ENCODE results near the gene ZNF778.

ZNF778 gene

DNA sequence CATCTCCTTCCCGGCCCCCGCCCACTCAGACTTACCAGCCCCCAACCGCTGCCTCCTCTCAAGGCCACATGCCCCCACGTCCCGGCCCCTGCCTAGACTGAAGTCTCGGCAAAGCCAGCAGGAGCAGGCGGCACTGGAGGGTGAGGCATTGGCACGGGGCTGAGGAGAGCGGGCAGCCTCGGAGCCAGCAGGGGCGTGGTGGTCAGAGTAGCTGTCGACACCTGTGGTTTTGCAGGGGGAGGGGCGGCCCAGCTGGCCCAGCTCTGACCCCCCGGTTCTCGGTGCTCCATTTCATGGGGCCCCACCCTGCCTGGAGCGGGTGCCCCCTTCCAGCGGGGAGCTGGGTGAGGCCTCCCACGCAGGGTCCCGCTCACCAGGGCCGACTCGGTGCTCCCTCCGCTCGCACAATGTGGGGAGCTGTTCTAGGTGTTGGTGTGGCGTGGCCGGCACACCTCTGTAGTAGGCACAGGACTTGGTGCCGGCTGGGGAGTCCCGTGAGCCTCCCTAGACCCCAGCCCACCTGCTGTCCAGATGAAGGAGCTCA is 41.3 kb upstream of the ZNF778 start:
- H3K4me3 ChIP-seq (ENCODE audit: control insufficient read depth, low read depth, low read length): no peak overlapping the region
- DNase-seq (ENCODE audit: low read depth): no peak
- TF ChIP-seq CTCF (IDR thresholded peaks at IDR 0.05; ENCODE audit: control insufficient read depth, insufficient read depth, low read depth, low read length, missing control alignments): no peak

DNA sequence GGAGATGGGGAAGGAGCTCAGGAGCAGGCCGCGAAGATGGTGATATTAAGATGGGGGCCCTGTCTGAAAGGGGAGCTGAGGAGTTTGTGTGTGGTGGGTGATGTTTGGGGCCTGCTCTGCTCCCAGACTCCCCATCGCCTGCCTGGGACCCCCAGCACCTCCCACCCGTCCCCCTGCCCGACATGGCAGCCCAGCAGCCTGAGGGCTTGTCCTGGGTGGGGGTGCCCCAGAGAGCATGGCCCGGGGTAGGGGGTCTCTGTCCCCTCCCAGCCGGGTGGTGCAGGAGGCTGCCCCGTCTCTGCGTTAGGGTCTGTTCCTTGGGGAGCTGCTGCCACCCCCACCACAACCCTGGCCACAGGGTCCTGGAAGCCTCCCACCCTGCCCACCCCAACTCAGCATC is 40.8 kb upstream of the ZNF778 start:
- no peak overlapping the region for H3K4me3 ChIP-seq (ENCODE audit: control insufficient read depth, low read depth, low read length)
- no peak for TF ChIP-seq CTCF (IDR thresholded peaks at IDR 0.05; ENCODE audit: control insufficient read depth, insufficient read depth, low read depth, low read length, missing control alignments)

DNA sequence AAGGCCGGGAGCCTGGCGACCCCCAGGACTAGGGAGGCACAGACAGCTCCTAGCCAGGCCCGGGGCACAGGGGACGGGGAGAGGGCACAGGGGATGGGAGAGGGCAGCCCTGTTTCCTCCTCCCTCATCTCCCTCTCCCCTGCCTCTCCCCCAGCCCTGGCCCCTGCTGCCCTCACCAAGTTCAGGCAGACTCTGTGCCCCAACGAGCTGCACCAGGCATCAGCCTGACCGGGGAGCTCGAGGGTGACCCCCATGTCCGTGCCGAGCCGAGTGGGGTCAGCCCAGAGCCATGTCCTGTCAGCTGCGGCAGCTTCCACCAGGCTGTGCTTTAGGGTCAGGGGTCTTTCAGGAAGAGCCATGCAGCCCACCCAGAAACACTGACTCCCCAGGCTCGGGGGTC is 40.0 kb upstream of the ZNF778 start:
- no peak for DNase-seq (ENCODE audit: low read depth)
- H3K4me3 ChIP-seq (ENCODE audit: control insufficient read depth, low read depth, low read length): no peak overlapping the region
- TF ChIP-seq CTCF (IDR thresholded peaks at IDR 0.05; ENCODE audit: control insufficient read depth, insufficient read depth, low read depth, low read length, missing control alignments): no peak

More for the DNA sequence above, 40.8 kb upstream of the ZNF778 start:
- no peak for DNase-seq (ENCODE audit: low read depth)

DNA sequence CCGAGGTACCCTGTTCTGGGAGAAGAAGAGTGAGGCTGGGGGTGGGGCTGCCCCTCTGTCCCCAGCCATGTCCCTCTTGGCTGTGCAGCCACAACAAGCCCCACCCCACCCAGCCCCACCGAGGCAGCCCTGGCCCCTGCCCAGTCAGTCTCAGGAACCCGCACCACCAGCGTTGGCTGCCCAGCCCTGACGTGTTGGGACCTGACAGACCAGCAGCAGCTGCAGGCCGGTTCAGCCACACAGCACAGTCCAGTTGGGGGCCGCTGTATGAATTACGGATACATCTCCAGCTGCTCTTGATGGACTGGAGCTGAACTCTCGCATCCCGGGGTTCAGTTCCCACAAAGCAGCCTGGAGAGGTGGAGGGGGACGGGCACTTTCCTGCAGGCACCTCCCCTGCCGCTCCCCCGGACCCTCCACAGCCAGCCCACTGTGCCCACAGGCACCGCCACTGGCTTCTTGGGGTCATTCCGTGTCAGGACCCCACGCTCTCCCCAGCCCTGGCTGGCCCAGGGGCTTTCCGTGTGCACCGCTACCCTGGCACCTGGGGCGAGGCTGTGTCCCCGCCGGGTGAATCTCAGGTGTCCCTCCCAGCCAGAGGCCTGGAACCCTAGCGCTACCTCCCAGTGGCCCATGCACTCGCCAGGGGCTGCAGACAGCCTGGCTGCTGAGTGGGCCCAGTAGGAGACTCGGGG is 38.9 kb upstream of the ZNF778 start:
- DNase-seq (ENCODE audit: low read depth): no peak
- TF ChIP-seq CTCF (IDR thresholded peaks at IDR 0.05; ENCODE audit: control insufficient read depth, insufficient read depth, low read depth, low read length, missing control alignments): no peak
- H3K4me3 ChIP-seq (ENCODE audit: control insufficient read depth, low read depth, low read length): no peak overlapping the region

- no peak overlapping the region for H3K4me3 ChIP-seq (ENCODE audit: control insufficient read depth, low read depth, low read length)
- DNase-seq (ENCODE audit: low read depth): no peak
- TF ChIP-seq CTCF (IDR thresholded peaks at IDR 0.05; ENCODE audit: control insufficient read depth, insufficient read depth, low read depth, low read length, missing control alignments): no peak
Observed at GRCh38 chr16:89179148-89179484, 38.4 kb upstream of the ZNF778 start.

- DNase-seq (ENCODE audit: low read depth): no peak
- no peak for TF ChIP-seq CTCF (IDR thresholded peaks at IDR 0.05; ENCODE audit: control insufficient read depth, insufficient read depth, low read depth, low read length, missing control alignments)
- H3K4me3 ChIP-seq (ENCODE audit: control insufficient read depth, low read depth, low read length): no peak overlapping the region
Observed at GRCh38 chr16:89179656-89180315, 37.7 kb upstream of the ZNF778 start.

Measured in AG09309 (cell line).